HuH-7 (cell line): ENCODE data around the gene MTFP1.
"Not testable (repeated sequence)": the region's sequence is repeated elsewhere in the genome, so short reads cannot be mapped to it uniquely, and the experiment has no call there.

Experiments used
- DNase-seq: peaks from one replicate; pipeline ENCODE4 v3.0.0; 2011; ENCODE audit warnings: low spot score

MTFP1 gene

DNA sequence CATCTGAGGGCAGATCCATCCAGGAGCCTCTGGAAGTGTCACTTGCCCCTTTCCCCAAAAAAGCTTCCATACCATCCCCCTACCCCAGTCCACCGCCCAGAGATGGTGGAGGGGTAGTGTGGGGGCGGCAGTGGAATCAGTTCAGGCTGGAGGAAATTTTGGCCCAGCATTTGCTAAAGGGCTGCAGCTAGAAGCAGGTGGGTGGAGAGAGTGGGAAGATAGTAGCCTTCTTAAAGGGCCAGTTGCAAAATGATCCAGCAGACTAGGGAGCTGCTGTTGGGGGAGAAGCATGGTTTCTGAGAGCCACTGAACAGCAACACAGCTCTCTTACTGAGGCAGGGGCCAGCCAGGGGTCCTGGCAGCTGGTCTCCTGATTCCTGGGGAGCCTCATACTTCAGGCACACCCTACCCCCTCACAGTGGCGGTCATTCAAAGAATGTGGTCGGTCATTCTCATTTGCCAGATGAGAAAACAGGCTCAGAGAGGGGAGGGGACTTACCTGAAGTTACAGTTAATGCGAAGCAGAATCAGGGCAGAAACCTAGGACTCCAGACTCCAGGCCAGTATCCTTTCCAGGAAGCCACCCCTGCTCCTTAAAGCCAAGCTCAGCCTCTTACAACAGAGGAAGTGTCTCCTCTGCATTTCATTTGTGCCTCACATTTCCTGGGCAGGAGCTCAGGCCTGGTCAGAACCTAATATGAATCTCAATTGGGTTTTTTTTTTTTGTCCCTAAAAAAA lies 23.4 kb upstream of the MTFP1 start:
- DNase-seq, result no peak

DNA sequence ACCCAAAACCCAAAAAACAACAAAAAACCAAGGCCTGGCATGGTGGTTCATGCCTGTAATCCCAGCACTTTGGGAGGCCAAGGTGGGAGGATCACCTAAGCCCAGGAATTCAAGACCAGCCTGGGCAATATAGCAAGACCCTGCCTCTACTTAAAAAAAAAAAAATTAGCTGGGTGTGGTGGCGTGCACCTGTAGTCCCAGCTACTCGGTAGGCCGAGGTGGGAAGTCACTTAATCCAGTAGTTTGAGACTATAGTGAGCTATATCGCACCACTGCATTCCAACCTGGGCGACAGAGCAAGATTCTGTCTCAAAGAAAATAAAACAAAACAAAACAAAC lies 22.8 kb upstream of the MTFP1 start:
- DNase-seq, result not testable (repeated sequence)

DNA sequence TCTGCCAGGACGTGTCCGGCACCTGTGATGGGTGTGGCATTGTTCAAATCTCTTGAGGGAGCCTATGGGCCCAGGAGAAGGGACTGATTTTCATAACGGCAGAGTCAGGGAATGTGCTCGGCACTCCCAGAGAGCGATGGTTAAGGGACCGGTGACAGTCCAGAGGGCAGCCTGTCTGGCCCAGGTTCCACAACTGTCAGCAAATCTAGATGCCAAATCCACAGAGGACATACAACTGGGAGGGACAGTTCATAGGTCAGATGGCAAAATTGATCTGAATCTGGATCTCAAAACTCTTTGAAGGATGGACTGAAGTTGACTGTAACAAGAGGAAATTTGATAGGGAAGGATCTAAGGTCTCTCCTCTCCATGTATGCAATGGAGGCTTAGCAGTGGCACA lies 21.3 kb upstream of the MTFP1 start:
- no peak for DNase-seq

DNA sequence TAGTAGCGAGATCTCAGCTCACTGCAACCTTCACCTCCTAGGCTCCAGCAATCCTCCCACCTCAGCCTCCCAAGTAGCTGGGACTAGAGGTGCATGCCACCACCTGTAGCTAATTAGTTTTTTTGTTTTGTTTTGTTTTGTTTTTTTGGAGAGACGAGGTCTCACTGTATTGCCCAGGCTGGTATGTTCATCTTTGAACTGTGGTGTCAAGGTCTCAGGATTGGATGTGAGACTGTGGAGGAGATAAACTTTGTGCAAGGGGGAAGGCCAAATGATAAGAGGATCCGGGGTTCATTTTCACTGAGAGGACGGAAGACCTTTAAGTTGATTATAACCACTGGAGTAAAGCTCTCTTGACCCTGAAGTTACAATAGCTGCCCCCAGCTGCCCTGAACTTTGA lies 19.8 kb upstream of the MTFP1 start:
- no peak for DNase-seq

DNA sequence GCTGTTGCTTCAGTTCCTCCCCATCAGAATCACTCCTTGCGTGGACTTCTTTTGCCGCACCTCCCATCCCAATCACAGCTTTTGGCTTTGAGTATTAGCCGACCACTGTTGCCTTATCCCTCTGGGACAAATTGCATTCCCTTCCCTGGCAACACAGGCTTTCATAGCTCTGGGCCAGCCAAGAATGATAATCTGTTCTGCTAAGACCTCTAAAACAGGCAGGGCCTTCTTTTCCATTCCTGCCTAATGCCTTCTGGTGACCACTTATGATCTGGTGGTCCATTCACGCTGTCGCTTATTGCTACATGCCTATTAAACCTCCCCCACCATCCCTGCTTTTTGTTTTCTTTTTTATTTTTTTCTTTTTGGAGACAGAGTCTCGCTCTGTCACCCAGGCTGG lies 19.2 kb upstream of the MTFP1 start:
- no peak for DNase-seq

DNA sequence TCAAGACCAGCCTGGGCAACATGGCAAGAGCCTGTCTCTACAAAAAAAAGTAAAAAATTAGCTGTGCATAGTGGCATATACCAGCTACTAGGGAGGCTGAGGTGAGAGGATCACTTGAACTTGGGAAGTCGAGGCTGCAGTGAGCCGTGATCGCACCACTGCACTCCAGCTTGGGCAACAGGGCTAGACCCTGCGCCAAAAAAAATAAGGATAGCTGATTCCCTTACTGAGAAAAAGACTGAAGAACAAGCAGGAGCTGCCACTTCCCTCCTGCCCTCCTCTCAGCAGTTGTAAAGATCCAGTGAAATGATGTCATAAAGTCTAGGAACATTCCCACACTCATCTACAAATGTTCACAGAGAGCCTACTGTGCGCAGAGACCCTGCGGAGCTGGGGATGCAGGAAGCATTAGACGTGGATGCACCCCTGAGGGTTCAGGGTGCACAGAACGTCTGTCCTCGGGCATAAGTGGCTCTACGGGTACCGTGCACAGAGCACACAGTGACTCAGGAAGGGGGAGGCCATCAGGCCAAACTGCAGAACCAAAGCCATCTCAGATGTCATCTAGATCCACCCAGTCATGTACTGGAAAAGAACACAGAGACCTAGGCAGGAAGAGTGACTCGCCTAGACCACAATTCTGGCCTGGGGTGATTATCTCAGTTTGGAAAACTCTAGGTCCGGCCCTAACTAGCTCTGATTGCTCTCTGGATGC lies 17.0 kb upstream of the MTFP1 start:
- no peak for DNase-seq

DNA sequence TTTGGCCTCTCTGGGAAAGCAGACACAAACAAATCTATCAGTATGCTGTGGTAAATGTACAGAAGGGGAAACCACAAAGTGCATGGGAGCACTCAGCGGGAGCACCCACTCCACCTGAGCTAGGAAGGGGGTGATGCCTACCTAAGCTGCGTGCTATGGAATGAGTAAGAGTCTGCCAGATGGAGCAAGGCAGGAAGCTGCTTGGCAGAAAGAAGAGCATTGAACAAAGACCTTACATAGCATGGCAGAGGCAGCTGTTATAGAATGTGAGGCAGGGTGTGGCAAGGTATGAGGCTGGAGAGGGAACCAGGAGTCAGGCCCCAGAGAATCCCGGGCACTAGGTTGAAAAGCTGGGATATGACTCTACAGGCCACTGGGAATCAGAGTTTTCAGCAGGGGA lies 13.8 kb upstream of the MTFP1 start:
- DNase-seq, result no peak

DNA sequence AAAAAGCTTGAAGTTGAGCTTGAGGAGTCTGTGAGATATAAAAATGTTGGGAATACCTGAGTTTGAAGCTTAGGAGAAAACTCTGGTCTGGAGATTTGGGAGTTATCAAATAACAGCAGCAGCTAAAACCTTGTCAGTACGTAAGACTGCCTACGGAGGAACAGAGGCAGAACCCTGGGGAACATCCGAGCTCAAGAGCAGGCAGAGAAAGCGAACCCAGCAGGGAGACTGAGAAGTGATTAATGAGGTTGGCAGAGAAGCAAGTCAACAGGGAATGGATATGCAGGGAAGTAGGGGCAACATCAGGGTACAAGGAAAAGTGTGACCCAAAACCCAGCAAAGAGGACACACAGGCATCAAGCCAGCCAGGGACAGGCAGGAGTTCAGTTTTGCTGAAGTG lies 12.6 kb upstream of the MTFP1 start:
- no peak for DNase-seq

DNA sequence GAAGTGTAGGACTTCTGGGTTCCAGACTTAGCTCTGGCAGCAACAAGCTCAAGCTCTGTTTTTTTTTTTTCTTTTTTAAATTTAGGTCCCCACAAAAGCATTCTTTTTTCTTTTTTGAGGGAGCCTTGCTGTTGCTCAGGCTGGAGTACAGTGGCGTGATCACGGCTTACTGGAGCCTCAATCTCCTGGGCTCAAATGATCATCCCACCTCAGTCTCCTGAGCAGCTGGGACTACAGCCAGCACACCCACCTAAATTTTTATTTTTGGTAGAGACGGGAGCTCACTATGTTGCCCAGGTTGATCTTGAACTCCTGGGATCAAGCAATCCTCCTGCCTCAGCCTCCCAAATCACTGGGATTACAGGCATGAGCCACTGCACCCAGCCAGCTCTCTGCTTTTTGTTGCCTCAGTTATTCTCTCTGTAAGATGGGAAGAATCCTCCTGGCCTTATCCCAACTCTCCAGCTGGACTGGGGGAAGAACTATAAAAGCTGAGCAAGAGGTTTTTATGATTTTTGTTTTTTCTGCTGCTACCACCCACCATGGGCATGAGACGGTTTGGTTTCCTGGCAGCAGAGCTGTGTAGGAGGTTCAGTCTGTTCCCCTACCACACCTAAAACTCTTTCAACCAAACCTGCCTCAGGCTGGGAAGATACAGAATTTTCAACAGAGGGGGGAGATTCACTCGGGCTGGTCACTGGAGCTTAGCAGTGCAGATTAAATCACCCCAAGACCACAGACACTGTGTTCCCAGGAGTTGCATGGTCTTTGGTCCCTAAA lies 11.6 kb upstream of the MTFP1 start:
- no peak for DNase-seq

DNA sequence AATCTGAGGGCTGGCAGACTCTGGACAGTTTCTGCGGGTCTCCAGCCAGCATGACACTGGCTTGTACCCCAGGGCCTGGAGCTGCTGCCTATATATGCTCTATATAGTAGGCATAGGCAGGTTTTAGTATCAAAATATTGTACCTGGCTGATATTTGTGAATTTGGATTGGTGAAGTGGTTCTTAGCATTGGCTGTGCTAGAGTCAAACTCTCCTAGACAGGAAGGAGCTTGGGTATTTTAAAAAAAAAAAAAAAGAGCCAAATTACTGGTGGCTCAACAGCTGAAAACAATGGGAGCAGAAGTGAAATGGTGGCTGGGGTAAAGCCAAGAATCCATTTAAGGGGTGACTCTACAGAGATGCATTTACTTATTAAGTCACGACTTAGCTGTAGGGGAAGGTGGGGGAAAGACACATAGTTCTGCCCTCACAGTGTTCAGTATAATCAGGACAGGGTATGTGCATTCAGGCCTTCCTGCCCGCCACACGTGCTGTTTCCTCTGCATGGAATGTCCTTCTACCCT lies 11.0 kb upstream of the MTFP1 start:
- no peak for DNase-seq

DNA sequence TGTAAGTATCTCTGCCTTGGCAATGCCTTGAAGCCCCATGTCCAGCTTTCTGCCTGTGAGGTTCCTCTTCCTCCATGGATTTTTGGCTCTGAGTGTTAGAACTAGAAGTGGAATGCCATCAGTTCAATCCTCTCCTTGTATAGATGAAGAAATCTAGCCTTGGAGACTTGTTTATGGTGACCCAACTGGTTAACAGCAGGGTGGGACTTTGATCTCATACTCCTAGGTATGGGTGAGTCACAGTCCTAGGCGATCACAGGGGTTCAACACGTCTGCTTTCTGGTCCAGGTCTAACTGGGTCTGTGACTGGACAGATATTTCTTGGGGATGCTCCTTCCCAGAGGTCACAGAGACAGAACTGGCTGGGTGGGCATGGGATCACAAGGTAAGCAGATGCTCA lies 9.2 kb upstream of the MTFP1 start:
- DNase-seq, result no peak

DNA sequence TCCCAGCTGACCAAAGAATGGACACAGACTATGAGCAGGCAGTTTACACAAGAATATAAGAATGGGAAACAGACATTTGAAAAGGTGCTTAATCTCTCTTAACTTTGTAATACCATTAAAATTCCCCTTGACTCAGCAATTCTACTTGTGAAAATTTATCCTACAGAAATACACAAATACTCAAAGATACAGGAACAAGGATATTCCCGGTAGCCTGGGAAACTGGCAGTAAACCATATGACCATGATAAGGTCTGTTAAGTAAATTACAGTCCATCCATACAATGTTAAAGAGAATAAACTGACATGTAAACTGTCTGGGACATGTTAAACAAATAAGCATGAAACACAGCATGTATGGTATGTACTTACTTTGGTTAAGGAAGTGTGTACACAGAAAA lies 8.7 kb upstream of the MTFP1 start:
- no peak for DNase-seq

DNA sequence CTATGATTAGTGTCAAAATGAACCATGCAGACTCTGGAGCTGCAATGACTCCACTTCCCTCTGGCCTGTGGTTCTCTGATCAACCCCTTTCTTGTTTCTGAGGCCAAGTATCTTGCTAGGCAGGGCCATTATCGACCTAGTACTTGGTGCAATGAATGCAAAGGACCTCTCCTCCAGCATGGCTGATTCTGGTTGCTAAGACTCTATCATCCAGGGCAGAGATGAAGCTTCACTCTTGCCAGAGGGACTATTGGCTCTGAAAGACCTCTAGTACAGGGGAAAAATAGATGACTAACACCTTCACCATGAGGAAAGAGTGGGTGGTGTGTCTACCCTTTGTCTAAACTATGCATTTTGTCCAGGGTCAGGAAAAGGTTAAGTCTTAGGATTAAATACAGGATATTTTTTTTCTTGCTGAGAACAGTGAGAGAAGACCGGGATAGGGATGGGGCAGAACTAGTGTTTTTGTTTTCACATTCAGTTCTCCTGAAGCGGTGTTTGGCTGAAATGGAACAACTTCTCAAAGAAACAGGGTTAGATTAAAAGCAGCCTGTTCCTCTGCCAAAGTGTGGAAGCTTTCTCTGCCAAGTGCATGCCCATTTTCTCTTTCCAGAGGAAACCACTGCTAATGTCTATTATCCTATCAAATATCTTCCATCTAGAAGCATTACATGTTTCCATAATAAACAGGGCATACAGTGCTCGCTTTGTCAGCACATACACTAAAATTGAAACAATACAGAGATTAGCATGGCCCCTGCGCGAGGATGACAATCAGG lies 5.0 kb upstream of the MTFP1 start:
- no peak for DNase-seq

DNA sequence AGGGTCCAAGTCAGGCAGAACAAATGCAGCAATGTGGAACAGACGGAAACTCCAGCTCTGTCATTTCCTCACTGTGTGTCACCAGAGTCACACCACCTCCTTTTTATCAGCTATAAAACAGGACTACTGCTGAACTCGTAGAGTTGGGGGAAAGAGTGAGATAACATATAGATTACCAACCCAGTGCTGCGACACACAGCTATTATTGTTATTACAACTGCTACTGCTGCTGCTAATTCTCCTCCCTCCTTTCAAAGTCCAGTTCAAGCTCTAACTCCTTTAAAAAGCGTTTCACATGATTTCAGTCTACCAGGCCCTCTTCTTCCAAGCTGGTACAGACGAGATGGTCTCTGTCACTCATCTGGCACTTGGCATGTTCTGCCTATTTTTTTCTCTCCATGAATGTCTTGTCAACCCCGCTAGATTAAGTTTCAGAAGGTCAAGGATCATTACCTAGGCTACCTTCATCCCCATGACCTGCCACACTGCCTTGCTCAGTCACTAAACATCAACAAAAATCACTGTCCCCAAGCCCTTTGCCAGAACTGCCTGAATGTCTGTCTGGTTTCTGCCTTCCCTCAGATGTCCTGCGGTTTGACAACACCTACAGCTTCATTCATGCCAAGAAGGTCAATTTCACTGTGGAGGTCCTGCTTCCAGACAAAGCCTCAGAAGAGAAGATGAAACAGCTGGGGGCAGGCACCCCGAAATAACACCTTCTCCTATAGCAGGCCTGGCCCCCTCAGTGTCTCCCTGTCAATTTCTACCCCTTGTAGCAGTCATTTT lies 3.7 kb upstream of the MTFP1 start:
- DNase-seq, result no peak

DNA sequence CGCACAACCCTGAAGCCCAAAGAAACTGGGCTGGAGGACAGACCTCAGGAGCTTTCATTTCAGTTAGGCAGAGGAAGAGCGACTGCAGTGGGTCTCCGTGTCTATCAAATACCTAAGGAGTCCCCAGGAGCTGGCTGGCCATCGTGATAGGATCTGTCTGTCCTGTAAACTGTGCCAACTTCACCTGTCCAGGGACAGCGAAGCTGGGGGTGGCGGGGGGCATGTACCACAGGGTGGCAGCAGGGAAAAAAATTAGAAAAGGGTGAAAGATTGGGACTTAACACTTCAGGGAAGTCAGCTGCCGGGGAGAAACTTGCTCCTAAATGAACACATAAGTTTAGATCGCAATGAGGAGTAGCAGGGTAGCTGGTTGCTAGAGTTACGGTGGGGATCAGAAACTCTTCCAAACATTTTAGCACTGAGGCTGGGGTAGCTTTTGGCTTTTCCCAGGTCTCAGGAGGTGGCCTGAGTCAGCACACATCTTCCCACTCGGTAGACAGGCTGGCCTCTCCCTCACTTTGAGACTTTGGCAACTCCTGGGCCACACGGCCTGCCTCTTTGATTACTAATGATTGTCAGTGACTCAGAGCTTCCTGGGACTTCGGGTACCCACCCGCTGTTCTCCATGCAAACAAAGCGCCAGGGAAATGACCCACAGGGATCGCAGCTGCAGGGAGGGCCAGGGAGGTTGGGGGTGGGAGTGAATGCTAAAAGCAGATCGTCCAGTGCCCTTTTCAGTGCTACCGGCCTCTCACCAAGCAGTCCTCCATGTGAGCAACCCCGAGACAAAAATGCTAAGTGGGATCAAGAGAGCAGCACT lies 2.9 kb upstream of the MTFP1 start:
- DNase-seq, result no peak

DNA sequence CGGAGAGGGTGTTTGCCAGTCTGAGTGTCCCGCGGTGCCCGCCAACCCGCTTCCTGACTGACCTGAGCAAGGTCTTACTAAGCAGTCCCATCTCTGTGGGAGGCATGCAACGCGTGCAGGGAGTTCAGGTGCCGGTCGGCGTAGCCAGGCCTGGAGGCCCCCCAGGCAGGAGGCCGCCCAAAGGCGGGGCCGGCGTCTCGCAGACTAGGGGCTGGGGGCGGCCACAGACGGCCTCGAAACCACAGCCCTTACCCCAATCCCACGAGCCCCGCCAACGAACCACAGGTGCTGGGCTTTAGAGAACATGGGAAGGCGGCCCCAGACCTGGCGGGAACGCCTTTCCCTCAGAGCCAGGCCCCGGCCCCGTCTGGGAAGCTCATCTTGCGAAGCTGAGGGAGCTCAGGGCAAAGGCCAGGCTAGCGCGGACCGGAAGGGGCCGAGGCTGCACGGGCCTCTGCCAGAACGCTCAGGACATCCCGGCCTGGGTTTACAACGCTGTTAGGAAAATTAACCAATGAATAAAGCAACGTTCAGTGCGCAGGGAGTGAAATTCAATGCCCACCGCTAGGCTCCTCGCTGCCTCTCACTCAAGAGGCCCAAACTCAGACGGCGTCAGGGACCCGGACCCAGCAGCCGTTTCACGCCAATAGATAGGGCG lies 2.1 kb upstream of the MTFP1 start:
- DNase-seq, result peak; percentile 65

DNA sequence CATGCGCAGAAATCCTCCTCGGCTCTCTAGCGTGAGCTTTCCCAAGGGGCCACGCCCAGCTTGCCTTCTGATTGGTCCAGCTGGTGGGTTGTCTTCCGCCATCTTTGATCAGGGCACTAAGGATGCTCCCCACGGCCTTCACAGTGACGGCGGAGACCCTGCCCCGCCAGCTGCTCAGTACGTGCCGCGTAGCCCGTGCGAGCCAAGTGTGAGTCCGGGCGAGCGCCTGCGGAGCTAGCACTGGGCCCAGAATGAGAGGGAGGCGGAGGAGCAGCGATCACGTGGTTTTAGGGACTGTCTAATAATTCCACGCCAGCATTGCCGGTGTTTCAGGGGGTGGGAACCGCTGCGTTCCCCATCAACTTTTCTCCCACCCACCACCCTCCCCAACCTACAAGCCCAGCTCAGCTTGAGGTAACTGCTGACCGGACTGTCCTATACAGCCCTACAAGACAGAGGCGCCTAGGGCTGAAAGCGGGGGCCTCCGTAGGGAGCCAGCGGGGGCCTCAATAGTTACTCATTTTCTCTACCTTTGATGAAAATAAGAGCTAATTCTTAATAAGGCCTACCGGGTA lies 1.5 kb upstream of the MTFP1 start:
- DNase-seq, result peak; percentile 96

DNA sequence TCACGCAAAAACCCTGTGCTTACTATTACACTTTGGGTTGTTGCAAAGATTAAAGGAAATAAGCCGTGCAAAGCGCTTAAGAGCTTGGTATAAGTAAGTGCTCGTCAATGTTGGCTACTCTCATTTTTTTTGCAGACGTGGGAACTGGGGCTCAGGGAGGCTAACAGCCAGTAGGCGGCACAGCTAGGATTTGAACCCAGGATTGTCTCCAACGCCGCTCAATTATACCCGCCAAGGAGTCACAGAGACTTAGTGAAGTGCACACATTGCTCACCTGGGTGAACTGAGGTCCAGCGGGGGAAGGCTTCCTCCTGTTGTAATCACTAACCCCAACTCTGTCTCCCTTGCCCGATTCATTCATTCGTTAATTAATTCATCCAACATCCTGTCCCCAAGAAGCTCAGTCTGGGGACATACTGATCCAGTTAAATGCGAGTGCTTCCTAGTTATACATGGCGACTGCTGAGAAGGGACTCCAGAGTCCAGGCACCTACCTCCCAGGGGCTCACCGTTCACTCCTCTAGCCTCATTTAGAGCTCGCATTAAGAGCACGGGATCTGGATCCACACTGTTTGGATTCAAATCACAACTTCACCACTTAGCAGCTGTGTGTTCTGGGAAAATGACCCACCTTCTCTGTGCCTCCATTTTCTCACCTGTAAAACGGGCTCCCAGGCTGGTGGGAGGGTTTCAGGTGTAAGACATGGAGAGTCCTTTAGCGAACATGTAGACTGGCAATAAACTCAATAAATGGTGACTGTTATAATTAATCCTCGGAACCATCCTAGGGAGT lies 838 bp upstream of the MTFP1 start:
- no peak for DNase-seq

DNA sequence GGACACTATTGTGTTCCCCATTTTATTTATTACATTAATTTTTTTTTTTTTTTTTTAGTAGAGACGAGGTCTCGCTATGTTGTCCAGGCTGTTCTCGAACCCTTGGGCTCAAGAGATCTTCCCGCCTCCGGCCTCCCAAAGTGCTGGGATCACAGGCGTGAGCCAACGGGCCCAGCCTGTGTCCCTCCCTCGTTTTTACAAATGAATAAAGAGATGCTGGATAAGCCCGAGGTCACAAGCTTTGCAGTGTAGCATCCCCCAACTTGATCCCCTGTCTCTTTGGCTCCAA lies 297 bp upstream of the MTFP1 start:
- DNase-seq, result no peak
